PC-3 (cell line): Measurements from ENCODE around the gene FOXN3. TPM values are rescaled to one million over a fixed set of nuclear protein-coding genes. Genes with fewer than 3 reads are reported as not detected.

ENCODE experiments used
- ATAC-seq: fragments of 200-7000 bp; cut with Tn5 transposase; 2 replicates; pipeline ENCODE4 v1.9.1; 2020; ENCODE audit warnings: mild to moderate bottlenecking, moderate library complexity
- BruUV-seq: library from RNA; stranded (reverse); fragments of 400-500 nt; replicated peaks from 2 replicates; lab custom pipeline; 2021; lab: Mats Ljungman, UMichigan
- CTCF ChIA-PET: fragments of 300-600 bp; sonication (Branson Sonifier 250); formaldehyde crosslinking; loops from one replicate; lab custom pipeline; 2022; ENCODE audit warnings: antibody characterized with exemption; lab: Charles Lee
- POLR2A ChIA-PET: fragments of 300-600 bp; sonication (Branson Sonifier 250); formaldehyde crosslinking; loops from one replicate; lab custom pipeline; 2022; ENCODE audit warnings: antibody characterized with exemption; ENCODE audit not compliant: unreplicated experiment; lab: Charles Lee
- DNase-seq: peaks from one replicate; pipeline ENCODE4 v3.0.0-alpha.2; 2015
- H2AFZ ChIP-seq: fragments of 300-600 bp; sonication (generic); 2 replicates; pipeline ENCODE4 v1.6.0; 2016; ENCODE audit warnings: antibody characterized with exemption, low read length
- H3F3A ChIP-seq: fragments of 300-600 bp; sonication (generic); one replicate; pipeline ENCODE4 v1.6.0; 2017; ENCODE audit warnings: antibody characterized with exemption, low read length, control low read depth, mild to moderate bottlenecking; ENCODE audit not compliant: unreplicated experiment
- H3K27ac ChIP-seq: fragments of 300-600 bp; sonication (generic); 2 replicates; pipeline ENCODE4 v1.5.1; 2016; ENCODE audit warnings: mild to moderate bottlenecking, low read length
- H3K27me3 ChIP-seq: fragments of 300-600 bp; sonication (generic); 2 replicates; pipeline ENCODE4 v1.6.1; 2016; ENCODE audit warnings: low read length, mixed read lengths
- H3K36me3 ChIP-seq: fragments of 300-600 bp; sonication (generic); 2 replicates; pipeline ENCODE4 v1.6.1; 2016; ENCODE audit warnings: low read depth, mixed run types, low read length, mixed read lengths
- H3K4me1 ChIP-seq: fragments of 300-600 bp; sonication (generic); 2 replicates; pipeline ENCODE4 v1.5.1; 2016; ENCODE audit warnings: low read length; ENCODE audit not compliant: insufficient read depth
- H3K4me2 ChIP-seq: fragments of 300-600 bp; sonication (generic); 2 replicates; pipeline ENCODE4 v1.6.0; 2016; ENCODE audit warnings: low read length
- H3K4me3 ChIP-seq: fragments of 300-600 bp; sonication (generic); 2 replicates; pipeline ENCODE4 v1.5.1; 2016; ENCODE audit warnings: mild to moderate bottlenecking, low read length, mixed read lengths
- H3K79me2 ChIP-seq: fragments of 300-600 bp; sonication (generic); 2 replicates; pipeline ENCODE4 v1.6.1; 2017; ENCODE audit warnings: low read length, mixed read lengths
- H3K9ac ChIP-seq: fragments of 300-600 bp; sonication (generic); 2 replicates; pipeline ENCODE4 v1.6.0; 2016; ENCODE audit warnings: mild to moderate bottlenecking, low read length
- H3K9me2 ChIP-seq: fragments of 300-600 bp; sonication (generic); replicated peaks from 2 replicates; pipeline ENCODE4 v1.6.1; 2016; ENCODE audit warnings: mixed run types, low read length, mixed read lengths
- H3K9me3 ChIP-seq: fragments of 300-600 bp; sonication (generic); 2 replicates; pipeline ENCODE4 v1.6.1; 2016; ENCODE audit warnings: low read length, mixed read lengths
- H4K20me1 ChIP-seq: fragments of 300-600 bp; sonication (generic); 2 replicates; pipeline ENCODE4 v1.6.1; 2016; ENCODE audit warnings: low read length, mixed read lengths
- EZH2 ChIP-seq: fragments of 300-600 bp; sonication (generic); IDR thresholded peaks from one replicate; pipeline ENCODE4 v1.6.1; 2017; ENCODE audit warnings: antibody characterized with exemption, mild to moderate bottlenecking, low read length; ENCODE audit not compliant: unreplicated experiment
- EZH2phosphoT487 ChIP-seq: fragments of 300-600 bp; sonication (generic); IDR thresholded peaks from 2 replicates; pipeline ENCODE4 v1.6.1; 2018; ENCODE audit warnings: mild to moderate bottlenecking, antibody characterized with exemption, low read length, borderline replicate concordance
- intact Hi-C: fragments of 100-400 bp; cut with micrococcal nuclease; formaldehyde crosslinking; loops from 2 replicates; pipeline ENCODE4 v1.9.0; 2023
- total RNA-seq: library from RNA; depleted of rRNA; stranded (reverse); fragments of >200 nt; gene quantifications from 2 replicates; pipeline ENCODE4 v1.2.3, GENCODE V29; 2014
- TF ChIP-seq, protein P1 (sequence below): fragments of 300-600 bp; sonication (generic); conservative IDR thresholded peaks from 2 replicates; pipeline ENCODE4 v1.5.1; 2017; ENCODE audit warnings: antibody characterized with exemption, low read depth, mild to moderate bottlenecking, low read length

FOXN3 gene
- total RNA-seq, 1 experiment from 2014 or later: 13.3 TPM

- H3K4me3 ChIP-seq: no peak overlapping the region
- no peaks in the 10 kb centered on the region for H4K20me1 ChIP-seq
- H2AFZ ChIP-seq: no peak overlapping the region
- no peaks in the 10 kb centered on the region for H3K9me3 ChIP-seq
- H3K27ac ChIP-seq: no peak overlapping the region
- BruUV-seq: no TSS peak
- no peak overlapping the region for H3K9ac ChIP-seq
- no peak overlapping the region for H3K4me2 ChIP-seq
- no peaks in the 10 kb centered on the region for H3K36me3 ChIP-seq
- peaks cover 8% of the 10 kb centered on the region for H3K4me1 ChIP-seq
- CTCF ChIA-PET: no interaction called here
- intact Hi-C loops: no loop called here
- ATAC-seq (no peak), DNase-seq (no peak)
- H3K79me2 ChIP-seq: no peaks in the 10 kb centered on the region
- no peaks in the 10 kb centered on the region for H3K27me3 ChIP-seq
- H3F3A ChIP-seq: no peaks in the 10 kb centered on the region
- H3K9me2 ChIP-seq: no peaks in the 10 kb centered on the region
- POLR2A ChIA-PET: no interaction called here
- TF ChIP-seq EZH2: no peak
- TF ChIP-seq, protein P1, sequence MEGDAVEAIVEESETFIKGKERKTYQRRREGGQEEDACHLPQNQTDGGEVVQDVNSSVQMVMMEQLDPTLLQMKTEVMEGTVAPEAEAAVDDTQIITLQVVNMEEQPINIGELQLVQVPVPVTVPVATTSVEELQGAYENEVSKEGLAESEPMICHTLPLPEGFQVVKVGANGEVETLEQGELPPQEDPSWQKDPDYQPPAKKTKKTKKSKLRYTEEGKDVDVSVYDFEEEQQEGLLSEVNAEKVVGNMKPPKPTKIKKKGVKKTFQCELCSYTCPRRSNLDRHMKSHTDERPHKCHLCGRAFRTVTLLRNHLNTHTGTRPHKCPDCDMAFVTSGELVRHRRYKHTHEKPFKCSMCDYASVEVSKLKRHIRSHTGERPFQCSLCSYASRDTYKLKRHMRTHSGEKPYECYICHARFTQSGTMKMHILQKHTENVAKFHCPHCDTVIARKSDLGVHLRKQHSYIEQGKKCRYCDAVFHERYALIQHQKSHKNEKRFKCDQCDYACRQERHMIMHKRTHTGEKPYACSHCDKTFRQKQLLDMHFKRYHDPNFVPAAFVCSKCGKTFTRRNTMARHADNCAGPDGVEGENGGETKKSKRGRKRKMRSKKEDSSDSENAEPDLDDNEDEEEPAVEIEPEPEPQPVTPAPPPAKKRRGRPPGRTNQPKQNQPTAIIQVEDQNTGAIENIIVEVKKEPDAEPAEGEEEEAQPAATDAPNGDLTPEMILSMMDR: no peak
- TF ChIP-seq EZH2phosphoT487: no peak
Observed at GRCh38 chr14:89391556-89391955, 25.5 kb downstream of the FOXN3 start.

DNA sequence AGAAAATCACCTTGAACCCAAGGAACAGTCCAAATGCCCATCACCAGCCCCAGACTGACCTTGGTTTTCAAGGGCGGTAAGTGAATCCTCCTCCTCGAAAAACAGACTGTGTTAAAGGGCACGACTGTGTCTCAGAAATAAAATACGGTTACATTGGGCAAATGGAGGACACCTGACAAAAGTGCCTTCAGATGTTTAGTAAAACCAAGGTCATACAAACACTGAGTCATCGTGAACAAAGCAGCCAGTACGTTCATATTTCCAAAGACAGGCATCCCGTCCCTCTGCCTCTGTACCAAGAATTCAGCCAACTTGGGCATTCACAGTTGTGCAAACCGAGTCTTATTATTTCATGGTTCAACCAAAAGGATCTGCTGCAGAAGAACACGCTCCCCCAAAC, 25.9 kb downstream of the FOXN3 start:
- H4K20me1 ChIP-seq: no peaks in the 10 kb centered on the region
- H3F3A ChIP-seq: no peaks in the 10 kb centered on the region
- H3K4me2 ChIP-seq: no peak overlapping the region
- no peak for ATAC-seq
- no peaks in the 10 kb centered on the region for H3K79me2 ChIP-seq
- H3K27me3 ChIP-seq: no peaks in the 10 kb centered on the region
- H3K4me1 ChIP-seq: peaks cover 8% of the 10 kb centered on the region
- H2AFZ ChIP-seq: no peak overlapping the region
- TF ChIP-seq EZH2: no peak
- TF ChIP-seq EZH2phosphoT487: no peak
- TF ChIP-seq, protein P1: no peak
- intact Hi-C loops: no loop called here
- no TSS peak for BruUV-seq
- no peaks in the 10 kb centered on the region for H3K36me3 ChIP-seq
- H3K9me2 ChIP-seq: no peaks in the 10 kb centered on the region
- peak; percentile 43 for DNase-seq
- no peak overlapping the region for H3K27ac ChIP-seq
- CTCF ChIA-PET: no interaction called here
- POLR2A ChIA-PET: no interaction called here
- H3K4me3 ChIP-seq: no peak overlapping the region
- H3K9ac ChIP-seq: no peak overlapping the region
- H3K9me3 ChIP-seq: no peaks in the 10 kb centered on the region

GRCh38 chr14:89388853-89389252, 28.2 kb downstream of the FOXN3 start:
- no peak overlapping the region for H3K9ac ChIP-seq
- no peaks in the 10 kb centered on the region for H3K27me3 ChIP-seq
- no peak overlapping the region for H3K27ac ChIP-seq
- ChIA-PET POLR2A (no interaction called here), CTCF (no interaction called here)
- no peaks in the 10 kb centered on the region for H3K9me2 ChIP-seq
- no peaks in the 10 kb centered on the region for H3K79me2 ChIP-seq
- intact Hi-C loops: no loop called here
- no peak overlapping the region for H3K4me2 ChIP-seq
- TF ChIP-seq EZH2 (no peak), EZH2phosphoT487 (no peak)
- TF ChIP-seq, protein P1: no peak; the same call in 1 of the 2 replicates
- H3K4me3 ChIP-seq: no peak overlapping the region
- no peaks in the 10 kb centered on the region for H3F3A ChIP-seq
- H3K36me3 ChIP-seq: no peaks in the 10 kb centered on the region
- DNase-seq (peak; percentile 11), ATAC-seq (no peak)
- H4K20me1 ChIP-seq: no peaks in the 10 kb centered on the region
- H2AFZ ChIP-seq: no peak overlapping the region
- H3K4me1 ChIP-seq: peaks cover 8% of the 10 kb centered on the region
- H3K9me3 ChIP-seq: no peaks in the 10 kb centered on the region
- BruUV-seq: no TSS peak
